ENCODE data around the gene GCM1.

DNA sequence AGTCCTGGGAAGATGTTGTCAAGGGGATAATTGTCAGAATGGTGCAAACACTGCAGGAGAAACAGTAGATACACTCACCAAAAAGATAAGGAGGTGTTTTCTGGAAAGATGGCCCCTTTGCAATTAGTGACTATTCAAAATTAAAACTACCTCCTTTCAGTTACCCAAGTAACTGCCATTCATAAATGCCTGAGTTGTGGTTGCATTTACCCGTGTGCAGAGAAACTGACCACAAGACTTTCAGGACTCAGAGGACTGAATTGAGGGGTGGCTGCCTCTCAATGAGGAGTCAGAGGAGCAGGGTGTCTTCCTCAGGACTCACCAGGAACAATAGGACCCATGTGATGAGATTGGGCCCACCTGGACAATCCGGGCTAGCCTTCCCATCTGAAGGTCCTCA, 39.0 kb downstream of the GCM1 start:
- no peak for TF ChIP-seq EZH2 (IDR thresholded peaks at IDR 0.05; ENCODE audit: borderline replicate concordance)
- TF ChIP-seq, protein P1, sequence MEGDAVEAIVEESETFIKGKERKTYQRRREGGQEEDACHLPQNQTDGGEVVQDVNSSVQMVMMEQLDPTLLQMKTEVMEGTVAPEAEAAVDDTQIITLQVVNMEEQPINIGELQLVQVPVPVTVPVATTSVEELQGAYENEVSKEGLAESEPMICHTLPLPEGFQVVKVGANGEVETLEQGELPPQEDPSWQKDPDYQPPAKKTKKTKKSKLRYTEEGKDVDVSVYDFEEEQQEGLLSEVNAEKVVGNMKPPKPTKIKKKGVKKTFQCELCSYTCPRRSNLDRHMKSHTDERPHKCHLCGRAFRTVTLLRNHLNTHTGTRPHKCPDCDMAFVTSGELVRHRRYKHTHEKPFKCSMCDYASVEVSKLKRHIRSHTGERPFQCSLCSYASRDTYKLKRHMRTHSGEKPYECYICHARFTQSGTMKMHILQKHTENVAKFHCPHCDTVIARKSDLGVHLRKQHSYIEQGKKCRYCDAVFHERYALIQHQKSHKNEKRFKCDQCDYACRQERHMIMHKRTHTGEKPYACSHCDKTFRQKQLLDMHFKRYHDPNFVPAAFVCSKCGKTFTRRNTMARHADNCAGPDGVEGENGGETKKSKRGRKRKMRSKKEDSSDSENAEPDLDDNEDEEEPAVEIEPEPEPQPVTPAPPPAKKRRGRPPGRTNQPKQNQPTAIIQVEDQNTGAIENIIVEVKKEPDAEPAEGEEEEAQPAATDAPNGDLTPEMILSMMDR (IDR thresholded peaks at IDR 0.05; ENCODE audit: poor library complexity) = no peak
